GM19324 (cell line): ENCODE measurements around the gene BCOR.

Source experiments
- ATAC-seq: cut with Tn5 transposase; IDR thresholded peaks from one replicate; pipeline ENCODE4 v1.9.1; 2021; ENCODE audit warnings: mild to moderate bottlenecking, moderate library complexity; ENCODE audit not compliant: unreplicated experiment, low FRiP score

Gene BCOR

DNA sequence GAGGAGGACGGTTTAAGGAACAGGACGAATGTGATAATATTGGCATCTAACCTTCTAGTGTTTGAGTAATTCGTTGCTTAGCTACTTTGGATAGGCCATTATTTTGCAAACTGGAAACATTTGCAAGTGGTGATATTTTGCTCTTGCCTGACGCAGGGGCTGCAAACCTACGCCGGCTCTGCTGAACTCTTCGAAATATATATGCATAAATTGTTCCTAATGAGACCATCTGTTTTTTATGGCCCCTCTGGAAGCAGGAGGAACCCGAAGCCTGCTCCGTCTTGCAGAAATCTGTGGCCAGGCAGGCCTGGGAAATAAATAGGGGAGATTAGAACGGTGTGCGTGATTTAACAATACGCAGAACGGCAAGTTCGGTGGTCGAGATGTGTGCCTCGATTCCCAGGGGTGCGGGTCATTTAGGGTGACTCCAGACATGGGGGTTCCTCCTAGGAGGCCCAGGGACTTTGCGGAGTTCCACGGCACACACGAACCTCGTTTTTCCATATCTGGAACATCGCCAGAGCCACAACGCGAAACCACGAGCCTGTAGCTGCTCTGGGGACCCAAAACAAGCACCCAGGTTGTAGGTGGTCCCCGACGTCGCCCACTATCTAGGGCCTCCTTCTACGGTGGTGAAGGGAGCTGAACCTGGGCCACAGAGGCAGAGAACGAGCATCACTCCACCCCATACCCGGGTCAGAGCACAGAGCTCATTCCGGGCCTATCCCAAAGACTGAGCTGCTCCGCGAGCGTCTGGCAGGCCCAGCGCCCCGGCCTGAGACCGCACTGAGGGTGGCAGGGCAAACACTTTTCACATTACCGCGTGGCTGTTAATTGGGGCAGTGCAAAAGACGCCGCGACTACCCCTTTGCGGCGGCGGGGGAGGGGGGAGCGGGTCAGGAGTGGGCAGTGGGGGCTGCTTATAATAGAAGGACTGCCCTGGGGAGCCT is 89.7 kb downstream of the BCOR start:
- no peak for ATAC-seq

DNA sequence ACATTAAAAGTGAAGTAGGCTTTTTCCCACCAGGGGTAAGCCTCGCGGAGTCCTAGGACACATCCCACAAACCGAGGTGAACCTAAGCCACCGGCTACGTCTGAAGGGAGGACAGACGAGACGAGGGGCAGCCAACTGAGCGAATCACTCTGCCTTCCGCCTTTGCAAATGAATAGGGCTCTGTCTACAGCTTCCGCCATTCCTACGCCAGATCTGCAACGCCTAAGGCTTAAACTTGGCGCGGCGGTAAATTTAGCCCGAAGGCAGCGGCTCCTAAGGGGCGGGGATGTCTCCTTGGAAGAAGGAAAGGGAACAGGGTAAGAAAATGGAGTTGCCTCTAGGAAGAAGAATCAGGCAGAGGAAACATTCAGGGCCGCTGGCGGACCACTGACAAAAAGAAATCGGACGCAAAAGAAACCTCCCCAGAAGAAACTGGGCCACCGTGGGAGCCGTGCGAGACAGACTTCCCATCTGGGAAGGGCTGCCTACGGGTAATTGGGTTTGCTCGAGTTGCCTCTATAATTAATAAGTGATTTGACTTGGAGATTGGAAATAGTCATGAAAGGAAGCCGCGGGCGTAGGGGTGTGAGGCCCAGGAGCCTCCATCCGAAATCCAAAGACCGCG is 90.5 kb downstream of the BCOR start:
- ATAC-seq = no peak

DNA sequence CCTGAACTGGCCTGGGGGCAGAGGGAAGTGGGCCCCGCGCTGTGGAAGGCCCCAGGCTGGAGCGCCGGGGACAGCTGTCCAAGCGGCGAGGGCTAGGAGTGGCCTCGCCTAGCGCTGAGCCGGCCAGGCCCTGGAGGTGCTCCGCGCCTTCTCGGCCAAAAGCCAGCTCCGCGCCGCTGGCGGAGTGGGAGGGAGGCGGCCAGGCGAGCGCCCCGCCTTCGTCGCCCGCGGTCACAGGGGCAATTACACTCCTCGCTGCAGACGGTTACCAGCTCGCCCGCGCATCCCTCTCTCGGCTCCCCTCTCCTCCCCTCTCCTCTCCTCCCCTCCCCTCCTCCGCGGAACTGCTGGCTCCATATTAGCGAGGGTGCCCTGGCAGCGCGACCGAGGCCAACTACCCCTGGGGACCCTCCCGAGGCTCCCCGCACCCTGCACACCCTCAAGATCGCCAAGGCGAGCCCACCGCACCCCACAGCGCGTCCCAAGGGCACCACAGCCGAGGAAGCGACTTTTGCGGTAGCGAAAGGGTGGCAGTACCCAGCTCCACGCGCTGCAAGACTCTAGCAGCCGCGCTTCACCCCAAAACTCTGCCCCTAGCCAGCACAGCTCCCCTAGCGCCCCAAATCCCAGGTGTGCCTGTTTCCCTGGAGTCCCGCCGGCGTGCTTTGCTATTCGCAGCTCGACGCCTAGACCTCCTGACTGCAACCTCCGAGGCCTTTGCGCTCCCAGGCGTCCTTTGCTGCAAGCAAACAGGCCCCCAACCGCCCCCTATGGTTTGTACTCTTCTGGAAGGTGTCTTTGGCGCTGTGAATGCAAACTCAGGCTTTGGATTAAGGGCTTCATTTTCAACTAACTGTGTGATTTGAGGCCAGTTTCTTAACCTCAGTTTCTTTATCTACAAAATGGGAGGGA is 91.4 kb downstream of the BCOR start:
- no peak for ATAC-seq

DNA sequence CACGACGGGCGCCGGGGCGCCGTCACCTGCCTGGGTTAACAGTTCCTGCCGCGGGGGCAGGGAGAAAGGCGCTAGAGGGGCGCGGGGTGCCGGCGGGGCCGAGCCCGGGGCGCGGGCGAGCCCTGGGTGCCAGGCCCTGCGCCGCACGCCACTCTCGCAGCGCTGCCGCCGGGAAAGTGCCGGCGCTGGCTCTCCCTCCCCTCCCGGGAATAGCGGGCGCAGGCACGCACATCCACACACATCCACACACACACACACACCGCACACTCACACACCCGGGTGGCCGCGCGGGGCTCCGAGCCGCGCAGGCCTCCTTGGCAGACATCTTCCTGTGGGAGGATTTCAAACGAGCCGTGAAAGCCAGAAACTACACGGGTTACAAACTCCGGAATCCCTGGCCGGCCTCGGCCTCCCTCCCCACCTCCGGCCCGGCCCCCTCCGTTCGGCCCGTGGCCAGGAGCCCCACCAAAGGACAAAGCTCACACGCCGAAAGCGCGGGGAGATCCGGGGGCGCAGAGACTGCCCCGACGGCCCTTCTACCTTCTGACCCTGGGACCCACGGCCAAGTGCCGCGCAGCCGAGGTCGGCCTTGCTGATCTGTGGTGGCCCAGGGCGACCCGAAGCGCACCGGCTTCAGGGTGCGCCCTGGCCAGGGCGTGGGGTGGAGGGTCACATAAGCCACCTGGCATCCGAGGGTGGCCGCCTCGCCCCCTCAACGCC is 92.3 kb downstream of the BCOR start:
- ATAC-seq = no peak

DNA sequence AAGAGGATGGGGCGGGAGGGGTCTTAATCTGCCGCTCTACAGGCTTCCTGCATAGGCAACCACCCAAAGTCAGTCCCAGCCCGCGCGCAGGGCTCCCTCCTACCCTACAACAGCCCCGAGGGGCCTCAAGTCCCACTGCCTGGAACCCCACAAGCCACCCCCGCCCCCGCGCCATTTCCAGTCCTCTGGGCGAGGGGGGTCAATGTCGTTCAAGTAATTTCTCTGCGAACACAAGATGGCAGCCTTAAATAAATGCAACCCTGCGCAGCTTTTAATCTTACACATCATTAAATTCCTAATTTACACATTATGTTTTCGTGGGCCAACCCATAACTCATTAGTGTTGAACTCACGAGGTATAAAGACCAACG is 92.9 kb downstream of the BCOR start:
- ATAC-seq = no peak

DNA sequence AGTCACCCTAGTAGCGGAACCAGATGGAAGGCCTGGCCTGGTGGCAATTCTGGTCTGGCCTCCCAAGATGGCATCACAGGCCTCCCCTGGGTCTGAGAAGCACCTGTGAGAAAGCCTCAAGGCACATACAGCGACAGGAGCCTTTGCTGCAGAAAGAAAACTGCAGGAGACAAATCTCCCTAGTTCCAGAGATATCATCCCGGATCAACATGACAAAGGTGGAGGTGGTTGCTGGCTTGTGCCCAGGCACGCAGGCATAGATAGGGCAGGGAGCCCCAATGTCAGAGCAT is 93.6 kb downstream of the BCOR start:
- ATAC-seq = no peak

DNA sequence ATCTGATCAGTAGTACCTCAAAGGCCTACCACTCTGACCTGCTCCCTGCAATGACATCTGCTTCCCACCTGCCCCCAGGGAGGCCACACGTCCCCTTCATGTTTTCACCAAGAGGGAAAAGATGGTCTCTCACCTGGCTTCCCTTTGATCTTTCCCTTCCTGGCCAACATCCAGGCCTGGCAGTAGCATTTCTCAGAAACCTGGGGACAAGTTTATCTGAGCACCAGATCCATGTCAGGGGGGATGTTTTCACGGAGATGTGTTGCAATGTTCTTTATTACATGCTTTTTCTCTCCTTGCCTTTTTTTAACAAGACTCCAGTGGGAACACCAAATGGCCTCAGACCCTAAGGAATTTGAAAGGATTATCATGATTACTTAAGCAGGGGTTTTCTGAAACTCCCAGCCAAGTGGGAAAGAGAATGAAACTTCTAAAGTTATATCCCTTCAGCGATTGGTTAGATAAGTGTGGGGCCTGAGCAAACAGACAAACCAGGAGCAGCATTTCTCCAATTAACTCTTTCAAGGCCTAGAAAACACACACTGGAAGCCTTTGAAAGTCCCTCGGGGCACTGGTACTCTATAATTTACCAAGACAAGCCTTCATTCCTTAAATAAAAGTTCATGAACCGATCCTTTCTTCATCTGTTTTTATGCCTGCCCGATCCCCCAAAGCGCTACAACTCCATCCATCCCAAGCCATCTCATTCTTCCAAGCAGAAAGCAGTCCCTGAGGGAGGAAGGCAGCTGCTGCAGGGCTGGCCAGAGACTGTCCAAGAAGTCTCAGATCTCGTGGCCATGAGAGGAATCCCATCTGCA is 94.1 kb downstream of the BCOR start:
- ATAC-seq = no peak

DNA sequence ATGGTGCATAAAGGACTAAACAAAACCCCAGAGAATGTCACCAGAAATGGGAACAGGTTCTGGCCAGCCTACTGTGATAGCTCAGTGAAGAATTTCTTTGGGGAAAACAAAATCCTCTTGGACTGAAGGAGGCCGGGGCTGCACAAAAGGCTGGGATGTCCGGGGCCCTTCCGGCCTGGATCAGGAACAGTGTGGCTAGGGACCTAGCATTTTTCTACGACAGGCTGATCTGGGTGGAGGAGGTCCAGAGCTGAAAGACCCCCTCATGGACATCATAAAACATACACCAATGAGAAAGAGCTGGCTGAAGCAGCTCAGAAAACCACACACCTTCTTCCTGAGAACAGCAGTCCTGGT is 94.7 kb downstream of the BCOR start:
- no peak for ATAC-seq
